Activated naive CD8-positive, alpha-beta T cell treated with anti-CD3 and anti-CD28 coated beads, Interleukin-2, amount 10 ng/mL, durations not matched to agents 7 days and 5 days (primary cell): Measurements from ENCODE around the gene LGI4. TPM values are rescaled to one million over a fixed set of nuclear protein-coding genes. Genes with fewer than 3 reads are reported as not detected.
"Not testable (repeated sequence)": the region's sequence is repeated elsewhere in the genome, so short reads cannot be mapped to it uniquely, and the experiment has no call there.

Experiments used
- ATAC-seq: fragments of 150-1000 bp; cut with Tn5 transposase; one replicate; pipeline ENCODE4 v1.10.0; 2021; ENCODE audit warnings: low read depth, moderate library complexity
- POLR2A ChIA-PET: fragments of 350-600 bp; sonication (Branson Sonifier 250); formaldehyde crosslinking; loops from one replicate; lab custom pipeline; 2021; ENCODE audit warnings: antibody characterized with exemption; lab: Charles Lee
- DNase-seq: peaks from one replicate; pipeline ENCODE4 v3.0.0; 2021
- H3K27ac Mint-ChIP-seq: one replicate; pipeline ENCODE4 v1.8.0; 2022; ENCODE audit warnings: mild to moderate bottlenecking, mixed read lengths
- H3K27me3 Mint-ChIP-seq: one replicate; pipeline ENCODE4 v1.8.0; 2022; ENCODE audit warnings: mild to moderate bottlenecking, moderate library complexity, mixed read lengths
- H3K36me3 Mint-ChIP-seq: one replicate; pipeline ENCODE4 v1.8.0; 2021; ENCODE audit warnings: mild to moderate bottlenecking, mixed read lengths
- H3K4me1 Mint-ChIP-seq: one replicate; pipeline ENCODE4 v1.8.0; 2021; ENCODE audit warnings: mixed read lengths
- H3K4me3 Mint-ChIP-seq: one replicate; pipeline ENCODE4 v1.8.0; 2022; ENCODE audit warnings: mild to moderate bottlenecking, moderate library complexity, mixed read lengths
- H3K9me3 Mint-ChIP-seq: one replicate; pipeline ENCODE4 v1.8.0; 2021; ENCODE audit warnings: mixed read lengths
- total RNA-seq, 2 experiments: library from RNA; stranded (reverse); gene quantifications; one replicate each; pipeline ENCODE4 v1.2.3, GENCODE V29; 2021

Gene LGI4
- total RNA-seq, 2 experiments from 2014 or later = 0.28 to 0.44 TPM

DNA sequence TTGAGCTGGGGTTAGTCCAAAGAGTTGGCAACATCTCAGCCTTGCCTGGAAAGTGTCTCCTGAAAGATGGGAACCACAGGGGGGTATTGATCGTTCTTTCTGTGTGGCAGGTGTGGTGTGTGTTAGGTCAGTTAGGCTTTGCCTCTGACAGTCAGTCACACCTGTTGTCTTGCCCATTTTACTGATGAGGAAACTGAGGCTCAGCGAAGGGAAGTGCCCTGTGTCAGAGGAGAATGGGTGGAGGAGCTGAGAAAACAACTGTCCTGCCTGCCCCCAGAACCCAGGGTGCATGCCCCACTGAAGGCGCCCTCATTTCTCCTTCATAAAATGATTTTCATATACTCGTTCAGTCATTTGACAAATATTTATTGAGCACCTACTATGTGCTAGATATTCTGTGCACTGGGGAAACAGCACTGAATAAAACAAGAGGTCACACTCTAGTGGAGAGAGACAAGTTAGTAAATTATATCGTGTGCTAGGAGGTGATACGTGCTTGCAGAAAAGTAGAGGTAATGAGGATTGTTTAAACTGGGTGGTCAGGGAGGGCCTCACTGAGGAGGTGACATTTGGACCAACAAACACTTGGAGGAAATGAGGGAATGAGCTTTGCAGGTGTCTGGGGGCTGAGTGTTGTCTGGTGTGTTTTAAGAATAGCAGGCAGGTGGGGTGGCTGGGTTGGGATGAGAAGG, 21.3 kb upstream of the LGI4 start:
- H3K4me3 Mint-ChIP-seq = peak overlapping the region; percentile 98
- peak overlapping the region; percentile 93 for H3K27ac Mint-ChIP-seq
- peaks cover 36% of the 10 kb centered on the region for H3K4me1 Mint-ChIP-seq
- peaks cover 48% of the 10 kb centered on the region for H3K36me3 Mint-ChIP-seq
- ATAC-seq (no peak), DNase-seq (no peak)
- H3K27me3 Mint-ChIP-seq = peaks cover 9% of the 10 kb centered on the region
- peaks cover 3% of the 10 kb centered on the region for H3K9me3 Mint-ChIP-seq
- POLR2A ChIA-PET = interaction anchor here (3.1 to 3.2 kb wide), 2 partner anchors 17 to 55 kb away, joined by 14 to 40 read pairs; no protein-coding TSS in a partner anchor

DNA sequence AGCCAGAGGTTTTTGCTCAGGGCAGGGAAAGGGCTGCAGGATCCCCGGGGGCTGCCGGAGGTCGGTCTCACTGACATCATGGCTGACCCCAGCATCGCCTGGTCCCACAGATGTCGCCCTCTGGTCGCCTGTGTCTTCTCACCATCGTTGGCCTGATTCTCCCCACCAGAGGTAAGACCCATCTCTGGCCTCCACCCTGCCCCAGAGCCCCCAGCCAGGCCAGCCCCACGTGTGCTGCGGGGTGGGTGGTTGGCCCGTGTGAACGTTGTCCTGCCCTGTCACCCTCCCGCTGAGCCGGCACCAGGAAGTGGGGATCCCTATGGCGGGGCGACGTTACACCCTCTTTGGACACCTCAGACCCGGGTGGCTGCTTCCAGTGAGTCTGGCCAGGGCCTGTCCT, 20.6 kb upstream of the LGI4 start:
- Mint-ChIP-seq H3K27ac (peak overlapping the region; percentile 93), H3K4me3 (peak overlapping the region; percentile 98), H3K27me3 (peaks cover 9% of the 10 kb centered on the region), H3K4me1 (peaks cover 38% of the 10 kb centered on the region), H3K9me3 (no peaks in the 10 kb centered on the region), H3K36me3 (peaks cover 42% of the 10 kb centered on the region)
- POLR2A ChIA-PET = interaction anchor here (1.8 to 3.2 kb wide), 5 partner anchors 7 to 56 kb away, joined by 5 to 40 read pairs (median 19); no protein-coding TSS in a partner anchor
- ATAC-seq (peak; percentile 22), DNase-seq (peak; percentile 60)

DNA sequence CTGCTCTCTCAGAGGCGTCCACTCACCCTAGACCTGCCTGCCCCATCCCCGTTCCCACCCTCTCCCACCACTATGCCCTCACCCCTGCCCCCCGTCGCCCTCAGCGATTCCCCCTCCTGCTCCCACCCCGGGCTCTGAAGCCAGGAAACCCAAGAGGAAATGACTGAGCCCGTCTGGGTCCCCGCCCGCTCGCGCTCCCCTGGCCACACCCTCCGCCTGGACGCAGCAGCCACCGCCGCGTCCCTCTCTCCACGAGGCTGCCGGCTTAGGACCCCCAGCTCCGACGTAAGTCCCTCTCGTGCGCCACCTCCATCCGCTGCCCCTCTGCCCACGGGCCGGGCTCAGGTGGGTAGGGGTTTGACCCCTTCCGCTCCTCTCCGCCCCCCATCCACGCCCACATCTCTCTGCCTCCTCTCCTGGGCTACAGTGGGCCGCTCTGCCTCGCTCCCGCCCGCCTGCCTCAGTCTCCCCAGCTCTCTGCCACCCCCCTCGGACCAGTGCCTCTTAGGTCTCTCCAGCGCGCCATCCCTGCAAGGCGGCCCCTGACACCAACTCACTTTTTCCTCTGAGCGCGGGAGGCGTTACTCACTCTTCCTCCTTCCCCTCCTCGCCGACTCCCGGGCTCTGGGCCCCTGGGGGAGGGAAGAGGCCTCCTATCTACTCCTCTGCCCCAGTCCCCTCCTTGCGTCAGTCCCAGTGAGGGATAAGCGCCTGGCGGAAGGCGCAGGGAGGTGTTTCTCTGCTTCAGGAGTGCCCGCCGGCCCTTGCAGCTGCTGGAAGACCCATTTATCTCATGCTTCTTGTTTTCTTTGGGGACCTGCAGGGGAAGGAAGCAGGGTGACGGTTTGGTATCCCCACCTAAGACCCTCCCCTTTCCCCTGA, 19.9 kb upstream of the LGI4 start, which contains the start of gene FXYD5:
TSS of gene FXYD5 (plus strand) at position 211 of the 882 bp plus-strand sequence. CDS start 816 bp downstream, outside the sequence.
- Mint-ChIP-seq H3K4me1 (peaks cover 38% of the 10 kb centered on the region), H3K27me3 (peaks cover 9% of the 10 kb centered on the region), H3K9me3 (no peaks in the 10 kb centered on the region), H3K36me3 (peaks cover 36% of the 10 kb centered on the region), H3K4me3 (peak within 1 kb of the TSS; percentile 98), H3K27ac (peak within 1 kb of the TSS; percentile 93)
- peak; percentile 75 for DNase-seq
- POLR2A ChIA-PET = interaction anchor here (0.6 to 3.2 kb wide), 16 partner anchors 8 to 158 kb away, joined by 3 to 40 read pairs (median 5); no protein-coding TSS in a partner anchor
- peak; percentile 69 for ATAC-seq

DNA sequence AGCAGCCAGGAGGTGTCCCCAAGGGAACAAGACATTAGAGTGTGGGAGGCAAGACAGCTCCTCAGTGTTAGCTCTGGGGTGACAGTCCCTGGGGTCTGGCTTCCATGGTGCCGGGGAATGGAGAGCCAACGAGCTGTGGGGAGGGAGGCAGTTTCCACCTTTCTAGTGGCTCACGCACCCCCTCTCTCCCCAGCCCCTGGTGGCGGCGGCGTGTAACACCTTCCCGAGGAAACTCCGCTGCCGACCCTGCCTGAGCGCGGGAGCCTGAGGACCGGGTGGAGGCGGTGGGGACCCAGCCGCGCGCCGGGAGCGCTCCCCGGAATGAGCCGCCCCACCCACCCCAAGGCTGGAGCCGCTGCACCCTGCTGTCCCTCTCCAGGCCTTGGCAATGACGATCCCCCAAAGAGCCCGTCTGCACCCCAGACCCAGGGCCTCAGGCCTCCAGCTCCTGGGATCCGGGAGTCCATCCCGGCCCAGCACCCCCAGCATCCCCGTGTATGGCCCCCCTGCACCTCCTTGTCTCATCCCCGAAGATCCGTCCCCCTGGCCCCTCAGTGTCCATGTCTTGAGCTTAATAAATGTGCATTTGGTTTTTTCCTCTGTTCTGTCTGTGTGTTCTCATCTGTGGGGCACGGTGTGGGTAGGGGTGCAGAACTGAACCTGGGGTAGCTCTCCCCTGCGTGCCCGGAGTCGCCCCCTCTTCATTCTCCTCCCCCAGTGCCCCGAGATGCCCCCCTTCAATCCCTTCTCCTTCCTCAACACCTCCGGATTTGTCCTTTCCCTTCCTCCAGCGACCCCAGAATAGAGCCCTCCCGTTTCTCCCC, 19.1 kb upstream of the LGI4 start:
- POLR2A ChIA-PET = interaction anchor here (0.6 to 3.2 kb wide), 19 partner anchors 8 to 158 kb away, joined by 3 to 40 read pairs (median 5); no protein-coding TSS in a partner anchor
- Mint-ChIP-seq H3K4me3 (peak overlapping the region; percentile 98), H3K27me3 (peaks cover 9% of the 10 kb centered on the region), H3K36me3 (peaks cover 27% of the 10 kb centered on the region), H3K9me3 (no peaks in the 10 kb centered on the region), H3K4me1 (peaks cover 34% of the 10 kb centered on the region), H3K27ac (peak overlapping the region; percentile 93)
- DNase-seq (peak; percentile 82), ATAC-seq (peak; percentile 66)

DNA sequence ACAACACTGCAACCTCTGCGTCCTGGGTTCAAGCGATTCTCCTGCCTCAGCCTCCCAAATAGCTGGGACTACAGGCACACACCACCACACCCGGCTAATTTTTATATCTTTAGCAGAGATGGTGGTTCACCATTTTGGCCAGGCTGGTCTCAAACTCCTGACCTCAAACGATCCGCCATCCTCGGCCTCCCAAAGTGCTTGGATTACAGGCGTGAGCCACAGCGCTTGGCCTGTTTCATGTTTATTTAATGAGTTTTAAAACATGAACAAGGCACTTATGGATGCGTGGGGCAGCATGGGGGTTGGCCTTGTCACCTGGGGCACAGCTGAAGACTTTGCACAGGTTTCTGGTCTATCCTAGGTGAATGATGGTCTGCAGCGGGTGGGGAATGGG, 18.3 kb upstream of the LGI4 start:
- H3K36me3 Mint-ChIP-seq = peaks cover 19% of the 10 kb centered on the region
- POLR2A ChIA-PET = interaction anchor here (0.6 to 3.2 kb wide), 11 partner anchors 12 to 112 kb away, joined by 3 to 40 read pairs (median 10); no protein-coding TSS in a partner anchor
- DNase-seq, ATAC-seq, H3K27me3 Mint-ChIP-seq, H3K27ac Mint-ChIP-seq, H3K9me3 Mint-ChIP-seq: not testable (repeated sequence)
- H3K4me3 Mint-ChIP-seq = peak overlapping the region; percentile 98
- H3K4me1 Mint-ChIP-seq = peaks cover 30% of the 10 kb centered on the region

DNA sequence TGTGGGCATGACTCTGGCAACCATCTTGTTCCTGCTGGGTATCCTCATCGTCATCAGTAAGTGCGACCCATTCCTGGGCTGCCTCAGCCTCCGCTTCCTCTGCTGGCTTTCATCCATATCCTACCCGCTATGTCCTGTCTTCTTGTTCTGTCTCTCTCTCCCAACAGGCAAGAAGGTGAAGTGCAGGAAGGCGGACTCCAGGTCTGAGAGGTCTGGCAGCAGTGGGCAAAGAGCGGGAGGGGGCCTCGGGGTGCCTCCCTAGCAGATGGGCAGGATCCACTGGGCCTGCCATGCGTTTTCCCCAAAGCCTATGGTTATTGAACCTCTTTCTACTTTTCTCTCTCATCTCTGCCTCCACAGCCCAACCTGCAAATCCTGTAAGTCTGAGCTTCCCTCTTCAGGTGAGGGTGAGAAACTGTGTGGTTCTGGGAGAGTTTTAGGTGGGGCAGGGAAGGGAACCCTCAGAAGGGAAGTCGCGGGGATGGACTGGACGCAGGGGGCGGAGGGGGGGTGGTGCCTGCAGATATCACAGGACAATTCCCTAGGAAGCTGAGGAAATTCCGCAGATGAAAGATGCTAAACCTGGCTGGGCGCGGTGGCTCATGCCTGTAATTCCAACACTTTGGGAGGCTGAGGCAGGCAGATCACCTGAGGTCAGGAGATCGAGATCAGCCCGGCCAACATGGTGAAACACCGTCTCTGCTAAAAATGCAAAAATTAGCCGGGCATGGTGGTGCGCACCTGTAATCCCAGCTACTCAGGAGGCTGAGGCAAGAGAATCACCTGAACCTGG, 16.6 kb upstream of the LGI4 start:
- Mint-ChIP-seq H3K9me3 (no peaks in the 10 kb centered on the region), H3K4me3 (no peak overlapping the region), H3K27me3 (peaks cover 9% of the 10 kb centered on the region), H3K4me1 (peaks cover 26% of the 10 kb centered on the region), H3K27ac (peak overlapping the region; percentile 21), H3K36me3 (peaks cover 8% of the 10 kb centered on the region)
- no peak for ATAC-seq
- POLR2A ChIA-PET = interaction anchor here (0.6 kb wide), 1 partner anchor 8 kb away, joined by 3 read pairs; no protein-coding TSS in a partner anchor
- no peak for DNase-seq

DNA sequence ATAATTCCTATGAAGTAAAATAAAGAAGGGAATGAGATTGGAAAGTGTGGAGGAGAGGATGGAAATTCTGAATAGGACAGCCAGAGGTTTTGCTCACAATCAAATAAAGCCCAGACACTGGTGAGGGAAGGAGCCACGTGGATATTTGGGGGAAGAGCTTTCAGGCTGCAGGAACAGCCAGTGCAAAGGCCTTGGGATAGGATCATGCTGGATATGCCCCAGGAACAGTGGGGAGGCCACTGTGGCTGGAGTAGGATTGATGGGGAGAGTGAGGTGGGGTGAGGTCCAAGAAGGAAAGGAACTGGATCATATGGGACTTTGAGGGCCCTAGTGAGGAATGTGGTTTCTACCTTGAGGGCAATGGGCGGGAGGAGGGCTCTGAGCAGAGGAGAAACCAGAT, 15.6 kb upstream of the LGI4 start:
- no peaks in the 10 kb centered on the region for H3K9me3 Mint-ChIP-seq
- no peak for DNase-seq
- H3K36me3 Mint-ChIP-seq = no peaks in the 10 kb centered on the region
- H3K4me3 Mint-ChIP-seq = no peak overlapping the region
- peaks cover 9% of the 10 kb centered on the region for H3K27me3 Mint-ChIP-seq
- H3K4me1 Mint-ChIP-seq = peaks cover 19% of the 10 kb centered on the region
- H3K27ac Mint-ChIP-seq = no peak overlapping the region
- ATAC-seq = no peak
- POLR2A ChIA-PET = no interaction called here

DNA sequence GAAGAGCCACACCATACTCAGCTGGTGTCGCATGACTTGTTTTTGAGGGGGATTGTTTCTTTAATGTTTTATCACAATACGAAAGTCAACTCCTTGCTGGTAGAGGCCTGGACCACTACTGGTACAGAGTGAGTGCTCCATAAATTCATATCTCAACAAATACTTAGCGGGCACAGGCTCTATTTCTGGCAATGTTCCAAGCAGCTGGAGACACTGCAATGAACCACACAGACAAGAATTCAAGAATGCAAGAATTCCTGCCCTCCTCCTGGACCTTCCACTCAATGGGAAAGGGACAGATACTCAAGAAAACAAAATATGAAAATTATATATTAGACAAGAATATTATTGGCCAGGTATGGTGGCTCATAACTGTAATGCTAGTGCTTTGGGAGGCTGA, 14.6 kb upstream of the LGI4 start:
- no peak for ATAC-seq

DNA sequence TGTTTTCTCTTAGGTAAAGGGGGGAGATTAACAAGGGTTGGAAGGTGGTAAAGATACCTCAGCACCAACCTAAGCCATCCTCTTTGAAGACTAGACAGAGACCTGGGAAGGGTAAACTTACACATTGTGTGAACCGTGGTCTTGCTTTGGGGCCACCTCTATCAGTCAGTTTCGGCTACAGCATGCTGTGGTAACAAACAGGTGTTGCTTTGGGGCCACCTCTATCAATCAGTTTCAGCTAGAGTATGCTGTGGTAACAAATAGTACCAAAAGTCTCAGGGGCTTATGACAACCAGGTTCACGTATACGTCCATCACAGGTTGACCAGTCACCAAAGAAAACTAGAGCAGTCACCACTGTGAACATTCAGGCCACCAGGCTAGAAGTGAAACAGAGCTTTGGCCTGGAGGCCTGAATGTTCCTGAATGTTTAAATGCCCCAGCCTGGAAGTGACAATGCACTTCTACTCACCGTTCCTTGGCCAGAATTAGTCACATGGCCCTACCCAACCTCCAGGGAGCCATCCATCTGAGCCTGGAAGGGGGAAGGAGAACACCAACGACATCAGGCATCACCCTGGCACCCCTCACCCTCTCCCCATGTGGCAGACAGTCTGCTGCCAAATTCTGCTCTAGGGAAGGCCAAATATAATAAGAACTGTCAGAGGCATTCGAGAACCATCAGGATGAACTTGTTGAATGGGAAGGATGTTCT, 12.0 kb upstream of the LGI4 start:
- ATAC-seq (no peak), DNase-seq (no peak)
- Mint-ChIP-seq H3K27ac (no peak overlapping the region), H3K4me3 (no peak overlapping the region), H3K4me1 (peaks cover 12% of the 10 kb centered on the region), H3K27me3 (peaks cover 10% of the 10 kb centered on the region), H3K9me3 (no peaks in the 10 kb centered on the region), H3K36me3 (no peaks in the 10 kb centered on the region)
- POLR2A ChIA-PET = no interaction called here

More for the DNA sequence above, 14.6 kb upstream of the LGI4 start:
- POLR2A ChIA-PET = no interaction called here
- H3K4me1 Mint-ChIP-seq = peaks cover 19% of the 10 kb centered on the region
- H3K36me3 Mint-ChIP-seq = no peaks in the 10 kb centered on the region
- peaks cover 9% of the 10 kb centered on the region for H3K27me3 Mint-ChIP-seq
- H3K4me3 Mint-ChIP-seq = no peak overlapping the region
- H3K9me3 Mint-ChIP-seq = no peaks in the 10 kb centered on the region
- DNase-seq = no peak
- no peak overlapping the region for H3K27ac Mint-ChIP-seq

DNA sequence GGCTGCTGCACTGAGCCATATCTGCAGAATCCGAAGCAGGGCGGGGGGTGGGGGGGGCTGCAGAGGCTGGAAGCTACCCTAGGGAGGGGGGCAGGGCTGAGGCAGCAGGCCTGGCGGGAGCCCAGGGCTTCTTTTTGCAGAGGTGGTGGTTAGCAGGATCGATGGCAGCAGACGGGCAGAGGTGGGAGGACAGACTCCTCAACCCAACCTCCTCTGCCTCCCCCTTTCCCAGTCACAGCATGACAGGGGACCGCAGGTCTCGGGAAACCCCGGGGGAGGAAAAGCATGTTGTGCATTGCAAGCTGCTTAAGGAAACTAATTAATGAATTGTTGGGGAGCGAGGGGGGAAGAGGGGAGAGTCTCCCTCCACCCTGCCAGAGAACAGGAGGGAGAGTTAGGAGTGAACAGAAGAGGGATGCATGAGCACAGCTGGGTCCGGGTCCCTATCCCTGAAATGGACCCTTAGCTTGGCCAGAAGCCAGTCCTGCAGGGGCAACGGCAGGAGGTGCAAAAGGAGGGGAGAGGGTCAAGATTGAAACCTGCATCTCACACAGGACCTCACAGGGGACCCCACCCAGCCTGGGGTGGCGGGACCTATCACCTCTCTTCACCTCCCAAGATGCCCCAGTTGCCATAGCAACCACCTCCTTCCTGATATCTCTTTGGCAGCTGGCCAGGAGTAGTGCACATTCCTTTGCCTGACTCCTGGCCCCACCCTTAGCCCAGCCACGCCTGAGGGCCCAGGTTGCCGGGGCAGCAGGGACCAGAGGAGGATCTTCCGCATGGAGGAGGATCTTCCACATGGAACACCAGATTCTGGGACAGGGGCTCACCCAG, 10.0 kb upstream of the LGI4 start:
- Mint-ChIP-seq H3K36me3 (no peaks in the 10 kb centered on the region), H3K27me3 (peaks cover 10% of the 10 kb centered on the region), H3K27ac (no peak overlapping the region), H3K4me3 (no peak overlapping the region), H3K9me3 (no peaks in the 10 kb centered on the region), H3K4me1 (peaks cover 18% of the 10 kb centered on the region)
- DNase-seq (no peak), ATAC-seq (no peak)
- POLR2A ChIA-PET = interaction anchor here (1.2 to 1.4 kb wide), 2 partner anchors 18 to 67 kb away, joined by 3 to 5 read pairs; no protein-coding TSS in a partner anchor

DNA sequence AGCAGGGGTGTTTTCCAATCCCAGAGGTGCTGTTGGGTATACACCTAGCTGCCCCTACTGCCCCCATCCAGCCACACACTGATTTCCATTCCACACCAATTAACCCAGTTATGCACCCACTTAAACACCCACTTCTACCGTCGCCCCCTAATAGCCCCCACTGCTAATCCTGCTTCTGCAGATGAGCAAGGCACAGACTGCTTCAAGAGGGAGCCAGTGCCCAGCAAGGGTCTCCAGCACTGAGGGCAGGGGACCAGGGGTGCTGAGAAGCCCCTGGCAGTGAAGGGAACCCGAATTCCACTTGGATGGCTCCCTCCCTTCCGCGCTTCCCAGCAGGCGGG, 9.4 kb upstream of the LGI4 start:
- Mint-ChIP-seq H3K9me3 (no peaks in the 10 kb centered on the region), H3K4me3 (no peak overlapping the region), H3K27ac (no peak overlapping the region), H3K27me3 (peaks cover 10% of the 10 kb centered on the region), H3K36me3 (no peaks in the 10 kb centered on the region), H3K4me1 (peaks cover 18% of the 10 kb centered on the region)
- ATAC-seq = no peak
- no peak for DNase-seq
- POLR2A ChIA-PET = interaction anchor here (0.6 kb wide), 1 partner anchor 309 kb away, joined by 4 read pairs; no protein-coding TSS in a partner anchor
